H9 (cell line): ENCODE results near the gene FAM174C. TPM values are rescaled to one million over a fixed set of nuclear protein-coding genes. Genes with fewer than 3 reads are reported as not detected.

Experiments used
- DNase-seq: peaks from one replicate; pipeline ENCODE4 v3.0.0-alpha.2; 2017
- H2AFZ ChIP-seq: one replicate; pipeline ENCODE4 v1.6.1; 2013; ENCODE audit warnings: mild to moderate bottlenecking, low read length, control low read depth, moderate library complexity
- H2AK5ac ChIP-seq: 2 replicates; pipeline ENCODE4 v1.6.1; 2013; ENCODE audit warnings: low read length, control low read depth, mixed read lengths; ENCODE audit not compliant: insufficient read length
- H2BK120ac ChIP-seq: one replicate; pipeline ENCODE4 v1.6.1; 2013; ENCODE audit warnings: low read depth, mild to moderate bottlenecking, low read length, control low read depth, inconsistent platforms; ENCODE audit not compliant: poor library complexity, severe bottlenecking
- H2BK12ac ChIP-seq: 2 replicates; pipeline ENCODE4 v1.6.1; 2013; ENCODE audit warnings: low read length, control low read depth, mixed read lengths, low read depth; ENCODE audit not compliant: insufficient read length
- H2BK15ac ChIP-seq: 2 replicates; pipeline ENCODE4 v1.6.1; 2013; ENCODE audit warnings: low read depth, low read length, control low read depth
- H2BK20ac ChIP-seq: one replicate; pipeline ENCODE4 v1.6.1; 2013; ENCODE audit warnings: low read depth, mild to moderate bottlenecking, low read length, control low read depth, inconsistent platforms; ENCODE audit not compliant: poor library complexity, severe bottlenecking
- H2BK5ac ChIP-seq: 2 replicates; pipeline ENCODE4 v1.6.1; 2013; ENCODE audit warnings: low read length, control low read depth, mixed read lengths; ENCODE audit not compliant: insufficient read length
- H3K14ac ChIP-seq: 2 replicates; pipeline ENCODE4 v1.6.1; 2013; ENCODE audit warnings: low read length, control low read depth; ENCODE audit not compliant: insufficient read depth
- H3K18ac ChIP-seq: 2 replicates; pipeline ENCODE4 v1.6.1; 2013; ENCODE audit warnings: low read depth, mild to moderate bottlenecking, mixed read lengths, low read length, control low read depth; ENCODE audit not compliant: insufficient read length
- H3K23ac ChIP-seq: 2 replicates; pipeline ENCODE4 v1.6.1; 2013; ENCODE audit warnings: low read length, control low read depth, mixed read lengths, low read depth; ENCODE audit not compliant: insufficient read length
- H3K23me2 ChIP-seq: 2 replicates; pipeline ENCODE4 v1.6.1; 2013; ENCODE audit warnings: low read depth, mild to moderate bottlenecking, mixed read lengths, low read length, control low read depth; ENCODE audit not compliant: insufficient read length, poor library complexity, severe bottlenecking
- H3K27ac ChIP-seq: 2 replicates; pipeline ENCODE4 v1.5.1; 2013; ENCODE audit warnings: low read length, control low read depth, mixed read lengths, low read depth; ENCODE audit not compliant: insufficient read length
- H3K27me3 ChIP-seq: 2 replicates; pipeline ENCODE4 v1.6.1; 2013; ENCODE audit warnings: low read length, control low read depth, inconsistent platforms; ENCODE audit not compliant: insufficient read depth
- H3K4ac ChIP-seq: 2 replicates; pipeline ENCODE4 v1.6.1; 2013; ENCODE audit warnings: low read depth, mild to moderate bottlenecking, control low read depth, inconsistent platforms, low read length, moderate library complexity
- H3K4me1 ChIP-seq: 2 replicates; pipeline ENCODE4 v1.6.1; 2013; ENCODE audit warnings: low read length, control low read depth, inconsistent platforms; ENCODE audit not compliant: insufficient read depth
- H3K4me2 ChIP-seq: 2 replicates; pipeline ENCODE4 v1.6.1; 2013; ENCODE audit warnings: low read length, control low read depth, mixed read lengths; ENCODE audit not compliant: insufficient read length, insufficient read depth
- H3K56ac ChIP-seq: 2 replicates; pipeline ENCODE4 v1.6.1; 2013; ENCODE audit warnings: low read depth, mild to moderate bottlenecking, mixed read lengths, low read length, control low read depth; ENCODE audit not compliant: insufficient read length
- H3K79me1 ChIP-seq: 2 replicates; pipeline ENCODE4 v1.6.1; 2013; ENCODE audit warnings: low read depth, mild to moderate bottlenecking, moderate library complexity, low read length, control low read depth, inconsistent platforms; ENCODE audit not compliant: insufficient read depth, poor library complexity, severe bottlenecking
- H3K79me2 ChIP-seq: 2 replicates; pipeline ENCODE4 v1.6.1; 2013; ENCODE audit warnings: low read length, control low read depth, inconsistent platforms; ENCODE audit not compliant: insufficient read depth
- H3K9ac ChIP-seq: 2 replicates; pipeline ENCODE4 v1.6.1; 2013; ENCODE audit warnings: low read length, control low read depth, mixed read lengths; ENCODE audit not compliant: insufficient read length; ENCODE audit errors: extremely low read depth
- H3K9me3 ChIP-seq: one replicate; pipeline ENCODE4 v1.6.1; 2013; ENCODE audit warnings: low read depth, low read length, inconsistent platforms; ENCODE audit not compliant: control insufficient read depth
- H3T11ph ChIP-seq: one replicate; pipeline ENCODE4 v1.6.1; 2013; ENCODE audit warnings: mild to moderate bottlenecking, low read length, control low read depth, inconsistent platforms
- H4K20me1 ChIP-seq: one replicate; pipeline ENCODE4 v1.6.1; 2013; ENCODE audit not compliant: control insufficient read depth, insufficient read length, insufficient read depth
- H4K5ac ChIP-seq: 2 replicates; pipeline ENCODE4 v1.6.1; 2013; ENCODE audit warnings: low read depth, mild to moderate bottlenecking, mixed read lengths, low read length, control low read depth; ENCODE audit not compliant: insufficient read length
- H4K8ac ChIP-seq: replicated peaks from 2 replicates; pipeline ENCODE4 v1.6.1; 2013; ENCODE audit warnings: low read length, control low read depth, mixed read lengths, low read depth; ENCODE audit not compliant: insufficient read length
- H4K91ac ChIP-seq: 2 replicates; pipeline ENCODE4 v1.6.1; 2013; ENCODE audit warnings: low read depth, mild to moderate bottlenecking, moderate library complexity, mixed read lengths, low read length, control low read depth; ENCODE audit not compliant: insufficient read length
- H3K27ac Mint-ChIP-seq, 3 experiments: 2 replicates in 2 of 3; 3 replicates in 1 of 3; pipeline ENCODE4 v1.8.0; 2020 to 2021; ENCODE audit warnings: mixed read lengths in 3 of 3, mild to moderate bottlenecking in 1 of 3, moderate library complexity in 1 of 3
- H3K27me3 Mint-ChIP-seq: 2 replicates; pipeline ENCODE4 v1.8.0; 2021; ENCODE audit warnings: low read depth, mild to moderate bottlenecking, moderate library complexity, mixed read lengths
- H3K36me3 Mint-ChIP-seq, 3 experiments: 2 replicates in 2 of 3; 3 replicates in 1 of 3; pipeline ENCODE4 v1.8.0; 2020 to 2021; ENCODE audit warnings: low read depth in 3 of 3, mixed read lengths in 3 of 3; ENCODE audit not compliant: insufficient read depth in 1 of 3
- H3K4me1 Mint-ChIP-seq, 2 experiments: 2 replicates each; pipeline ENCODE4 v1.8.0; 2020; ENCODE audit warnings: mixed read lengths in 2 of 2
- H3K4me3 Mint-ChIP-seq, 2 experiments: 2 replicates in 1 of 2; 3 replicates in 1 of 2; pipeline ENCODE4 v1.8.0; 2020 to 2021; ENCODE audit warnings: mild to moderate bottlenecking in 2 of 2, mixed read lengths in 2 of 2, moderate library complexity in 1 of 2
- H3K9me3 Mint-ChIP-seq, 2 experiments: 2 replicates in 1 of 2; 3 replicates in 1 of 2; pipeline ENCODE4 v1.8.0; 2020; ENCODE audit warnings: mild to moderate bottlenecking in 2 of 2, mixed read lengths in 2 of 2, moderate library complexity in 1 of 2
- CTCF ChIP-seq: fragments of 200-600 bp; sonication (generic); conservative IDR thresholded peaks from 3 replicates; pipeline ENCODE4 v1.8.0; 2021; ENCODE audit warnings: antibody characterized with exemption, mild to moderate bottlenecking
- WGBS: extraction: QIAGEN DNeasy Blood & Tissue Kit; methylation state at CpG from one replicate; pipeline ENCODE4 v1.1.7; 2013; ENCODE audit warnings: missing lambda C conversion rate, low lambda C conversion rate, mixed read lengths; ENCODE audit not compliant: insufficient read length; ENCODE audit errors: extremely low coverage; 5-methylcytosine and 5-hydroxymethylcytosine counted together
- total RNA-seq: library from RNA; stranded (reverse); gene quantifications from 2 replicates; pipeline ENCODE4 v1.2.1, GENCODE V29; 2021

Gene FAM174C
- total RNA-seq, 1 experiment from 2014 or later = 63.0 TPM

DNA sequence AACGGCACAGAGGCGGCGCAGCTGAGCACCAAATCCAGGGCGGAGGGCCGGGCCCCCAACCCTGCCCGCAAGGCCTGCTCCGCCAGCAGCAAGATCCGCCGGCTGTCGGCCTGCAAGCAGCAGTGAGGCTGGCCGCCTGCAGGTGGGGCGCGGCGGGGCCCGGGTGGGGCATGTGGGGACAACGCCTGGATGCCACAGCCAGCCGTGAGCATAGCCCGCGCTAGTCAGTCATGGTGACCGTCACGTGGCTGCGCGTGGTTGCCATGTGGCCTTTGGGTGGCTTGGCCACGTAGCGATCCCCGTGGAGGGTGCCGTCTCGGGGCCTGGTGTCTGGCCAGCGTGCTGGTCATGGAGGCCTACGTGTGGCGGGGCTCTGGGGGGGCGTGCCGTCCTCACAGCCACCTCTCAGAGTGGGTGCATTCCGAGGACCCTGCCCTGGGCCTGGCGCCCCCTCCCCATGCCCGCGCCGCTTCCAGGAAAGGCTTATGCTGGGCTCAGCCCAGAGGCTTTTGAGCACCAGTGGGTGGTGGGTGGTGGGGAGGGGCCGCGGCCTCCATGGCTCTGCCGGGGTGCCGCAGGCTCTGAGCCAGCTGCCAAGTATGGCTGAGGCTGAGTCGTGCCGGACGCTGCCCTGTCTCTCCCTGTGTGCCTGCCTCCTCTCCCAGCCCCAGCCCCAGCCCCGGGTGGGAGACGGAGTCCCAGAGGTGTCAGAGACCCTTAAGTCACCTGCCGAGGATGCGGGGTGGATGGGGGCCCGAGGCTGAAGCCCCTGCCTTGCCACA, 48.6 kb upstream of the FAM174C start:
- H3K79me1 ChIP-seq = no peaks in the 10 kb centered on the region
- H3K27ac Mint-ChIP-seq = no peak overlapping the region

More for the DNA sequence above, 48.6 kb upstream of the FAM174C start:
- Histone ChIP-seq H2BK20ac (no peak overlapping the region), H2AK5ac (no peak overlapping the region), H3K56ac (no peak overlapping the region), H2BK15ac (no peak overlapping the region), H4K91ac (no peak overlapping the region), H3K9ac (no peak overlapping the region), H4K8ac (no peak overlapping the region), H2BK5ac (no peak overlapping the region), H2BK120ac (no peak overlapping the region), H4K5ac (no peak overlapping the region), H3K23ac (no peak overlapping the region), H2AFZ (no peak overlapping the region), H3K23me2 (no peaks in the 10 kb centered on the region), H3K4me1 (no peaks in the 10 kb centered on the region), H3K9me3 (no peaks in the 10 kb centered on the region), H3K4me2 (no peak overlapping the region), H3K18ac (no peak overlapping the region), H3K27ac (no peak overlapping the region), H3K27me3 (no peaks in the 10 kb centered on the region), H3K79me2 (no peaks in the 10 kb centered on the region), H3K4ac (no peak overlapping the region), H4K20me1 (no peaks in the 10 kb centered on the region), H3K14ac (no peak overlapping the region), H2BK12ac (no peak overlapping the region), H3T11ph (no peak overlapping the region)
- Mint-ChIP-seq H3K36me3 (peaks cover 2 to 12% (median 9%) of the 10 kb centered on the region in 3 experiments; a peak in 5 of 7 replicates), H3K9me3 (no peaks in the 10 kb centered on the region), H3K4me3 (no peak overlapping the region), H3K4me1 (0 out of 4 replicates have a peak, but pooled peaks cover 0 to 2% of the 10 kb centered on the region in 2 experiments), H3K27me3 (no peaks in the 10 kb centered on the region)
- no CpG with 5 or more reads among the region's 50 CpGs for WGBS
- no peak for DNase-seq
- TF ChIP-seq CTCF = 0 out of 3 replicates have a peak, but pooled peaks have one; percentile 12
